GM12872 (cell line): ENCODE results near the gene BAD.

ENCODE experiments used
- CTCF ChIP-seq: IDR thresholded peaks from 3 replicates; pipeline ENCODE4 v1.5.1; 2011; ENCODE audit warnings: low read depth, mild to moderate bottlenecking, low read length, moderate library complexity; ENCODE audit not compliant: insufficient read depth

BAD gene

GRCh38 chr11:64317961-64318765 lies 33.7 kb upstream of the BAD start, which contains the start of gene PRDX5:
Gene PRDX5, plus strand, starts transcription at chr11:64318121. Its CDS starts 95 bp downstream, at chr11:64318216.
- peak; percentile 47 for TF ChIP-seq CTCF

- no peak for TF ChIP-seq CTCF
Measured at GRCh38 chr11:64317325-64317960, 33.0 kb upstream of the BAD start, which contains the start of gene TRMT112. Gene TRMT112, minus strand, starts transcription at chr11:64317559. Its CDS starts 33 bp downstream, at chr11:64317526.

- TF ChIP-seq CTCF = peak; percentile 35
Measured at GRCh38 chr11:64316672-64317324, 32.3 kb upstream of the BAD start.

GRCh38 chr11:64314805-64315561 lies 30.5 kb upstream of the BAD start:
- TF ChIP-seq CTCF = no peak

GRCh38 chr11:64314146-64314804 lies 29.8 kb upstream of the BAD start:
- TF ChIP-seq CTCF = peak; percentile 30; the same call in 1 of the 3 replicates

- TF ChIP-seq CTCF = no peak
Measured at GRCh38 chr11:64313491-64314145, 29.2 kb upstream of the BAD start.
